NCI-H1092 treated with DMSO at 0.1 percent for 48 hours (cell line): ENCODE measurements around the gene PCGF2.

ENCODE experiments used
- DNase-seq: peaks from one replicate; lab custom pipeline; 2025; lab: John Stamatoyannopoulos, UW

The PCGF2 gene

DNA sequence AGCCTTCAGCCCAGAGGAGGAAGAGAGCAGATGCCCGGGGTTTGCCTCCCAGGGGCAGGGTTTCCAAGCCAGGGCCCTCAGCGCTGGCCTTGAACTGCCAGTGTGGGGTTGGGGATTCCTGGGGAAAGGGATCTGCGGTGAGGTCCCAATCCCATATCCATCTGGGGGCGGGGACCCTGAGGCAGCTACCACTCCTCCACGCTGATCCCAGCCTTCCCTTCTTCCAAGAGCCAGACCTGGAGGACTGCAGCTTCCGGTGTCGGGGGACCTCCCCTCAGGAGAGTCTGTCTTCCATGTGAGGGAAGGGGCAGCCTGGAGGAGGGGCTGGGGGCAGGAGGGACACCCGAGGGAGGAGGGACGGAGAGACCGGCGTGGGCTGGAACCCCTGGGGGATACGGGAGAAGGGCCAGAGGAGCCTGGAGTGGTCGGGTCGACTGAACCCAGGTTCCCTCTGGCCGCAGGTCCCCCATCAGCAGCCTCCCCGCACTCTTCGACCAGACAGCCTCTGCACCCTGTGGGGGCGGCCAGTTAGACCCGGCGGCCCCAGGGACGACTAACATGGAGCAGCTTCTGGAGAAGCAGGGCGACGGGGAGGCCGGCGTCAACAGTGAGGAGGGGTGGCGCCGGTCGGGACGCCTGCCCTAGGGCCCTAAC lies 28.7 kb downstream of the PCGF2 start:
- no peak for DNase-seq

DNA sequence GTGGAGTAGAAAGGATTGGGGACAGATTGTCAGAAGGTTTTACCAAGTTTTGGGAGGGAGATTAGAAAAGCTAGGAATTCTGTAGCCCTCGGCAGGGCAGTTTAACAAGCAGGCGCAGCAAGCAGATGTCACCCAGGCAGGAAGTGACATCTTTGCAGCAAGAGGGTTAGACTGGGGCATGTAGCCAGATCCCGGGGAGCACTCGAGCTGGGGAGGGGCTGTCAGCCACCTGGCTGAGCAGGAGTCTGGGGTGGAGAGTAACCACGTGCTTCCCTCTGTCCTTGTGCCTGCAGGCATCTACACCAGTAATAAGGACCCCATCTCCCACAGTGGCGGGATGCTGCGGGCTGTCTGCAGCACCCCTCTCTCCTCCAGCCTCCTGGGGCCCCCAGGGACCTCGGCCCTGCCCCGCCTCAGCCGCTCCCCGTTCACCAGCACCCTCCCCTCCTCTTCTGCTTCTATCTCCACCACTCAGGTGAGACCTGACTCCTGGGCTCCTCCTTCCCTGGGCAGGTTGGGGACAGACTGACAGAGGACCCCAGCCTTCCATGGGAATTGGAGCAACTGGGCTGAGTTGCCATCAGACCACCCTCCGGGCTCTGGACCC lies 30.9 kb downstream of the PCGF2 start:
- no peak for DNase-seq

- no peak for DNase-seq
Measured at GRCh38 chr17:38716368-38717005, 31.6 kb downstream of the PCGF2 start.

DNA sequence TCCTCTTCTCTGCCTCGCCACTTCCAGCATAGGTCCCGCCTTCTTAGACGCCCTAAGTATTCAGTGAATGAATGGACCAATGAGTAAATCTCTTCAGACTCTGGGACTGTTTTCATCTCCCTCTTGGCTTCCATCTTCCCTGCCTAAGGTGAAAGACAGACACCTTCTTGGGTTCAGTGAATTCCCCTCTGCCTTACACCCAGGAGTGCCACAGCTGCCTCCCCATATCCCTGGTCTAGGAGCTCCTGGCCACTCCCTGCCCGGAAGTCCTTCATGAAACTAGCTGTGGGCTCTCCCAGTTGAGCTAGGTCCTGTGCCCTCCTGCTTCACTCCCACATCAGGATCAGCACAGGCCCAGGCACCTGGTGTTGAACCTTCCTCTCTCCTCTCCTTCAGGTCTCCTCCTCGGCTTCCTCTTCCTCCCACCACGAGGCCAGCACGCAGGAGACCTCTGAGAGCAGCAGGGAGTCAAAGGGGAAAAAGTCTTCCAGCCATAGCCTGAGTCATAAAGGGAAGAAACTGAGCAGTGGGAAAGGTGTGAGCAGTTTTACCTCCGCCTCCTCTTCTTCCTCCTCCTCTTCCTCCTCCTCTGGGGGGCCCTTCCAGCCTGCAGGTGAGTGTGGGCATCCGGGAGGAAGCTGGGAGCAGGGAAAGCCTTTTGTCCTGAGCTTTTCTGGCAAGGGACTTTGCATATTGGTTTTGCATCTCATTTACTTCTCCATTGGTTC lies 32.8 kb downstream of the PCGF2 start:
- no peak for DNase-seq

- DNase-seq, result no peak
Measured at GRCh38 chr17:38713456-38714075, 34.6 kb downstream of the PCGF2 start.

GRCh38 chr17:38712593-38712992 lies 35.5 kb downstream of the PCGF2 start:
- DNase-seq, result no peak

DNA sequence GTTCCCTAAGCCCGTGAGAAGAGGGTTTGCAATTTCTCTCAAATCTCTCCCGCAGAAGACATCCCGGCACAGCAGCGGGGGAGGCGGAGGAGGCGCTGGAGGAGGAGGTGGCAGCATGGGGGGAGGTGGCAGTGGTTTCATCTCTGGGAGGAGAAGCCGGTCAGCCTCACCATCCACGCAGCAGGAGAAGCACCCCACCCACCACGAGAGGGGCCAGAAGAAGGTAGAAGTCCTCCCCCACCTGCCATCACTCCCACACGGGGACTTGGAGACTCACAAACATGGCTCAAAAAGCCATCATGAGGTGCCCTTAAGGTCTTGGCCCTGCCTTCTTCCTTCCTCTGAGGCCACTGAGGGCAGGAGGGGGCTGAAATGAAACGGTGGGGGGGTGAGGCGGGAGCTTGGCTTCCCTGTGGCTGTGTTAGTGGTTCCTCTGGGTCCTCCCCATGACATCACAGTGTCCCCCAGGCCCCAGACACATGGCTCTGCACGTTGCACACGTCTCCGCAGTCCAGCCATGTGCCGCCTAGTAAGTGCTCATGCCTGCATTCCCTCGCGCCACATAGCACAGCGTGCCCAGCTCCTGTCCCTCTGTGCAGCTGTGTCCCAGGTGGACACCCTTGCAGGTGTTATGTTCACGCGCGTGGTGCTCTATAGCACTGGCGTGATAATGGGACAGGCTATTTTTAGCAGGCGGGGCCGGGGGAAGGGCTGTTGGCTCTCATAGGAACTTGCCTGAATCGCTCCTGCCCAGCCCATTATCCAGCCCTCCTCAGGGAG lies 36.2 kb downstream of the PCGF2 start:
- DNase-seq, result no peak

- DNase-seq, result no peak
Measured at GRCh38 chr17:38710985-38711384, 37.2 kb downstream of the PCGF2 start.

DNA sequence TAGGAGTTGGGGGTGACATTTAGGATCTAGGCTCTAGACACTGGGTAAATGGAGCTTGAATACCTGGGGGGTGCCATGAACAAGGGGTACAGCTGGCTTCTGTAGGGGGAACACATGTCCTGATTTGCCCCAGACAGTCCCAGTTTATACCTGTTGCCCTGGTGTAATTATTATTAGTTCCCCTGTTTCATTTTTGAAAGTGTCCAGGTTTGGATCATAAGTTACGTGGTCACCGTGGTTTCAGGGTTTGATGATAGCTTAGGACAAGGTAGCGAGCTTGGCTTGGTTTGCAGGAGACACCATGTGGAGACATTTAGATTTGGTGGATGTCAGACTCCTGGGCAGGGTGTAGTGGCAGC lies 37.6 kb downstream of the PCGF2 start:
- no peak for DNase-seq

DNA sequence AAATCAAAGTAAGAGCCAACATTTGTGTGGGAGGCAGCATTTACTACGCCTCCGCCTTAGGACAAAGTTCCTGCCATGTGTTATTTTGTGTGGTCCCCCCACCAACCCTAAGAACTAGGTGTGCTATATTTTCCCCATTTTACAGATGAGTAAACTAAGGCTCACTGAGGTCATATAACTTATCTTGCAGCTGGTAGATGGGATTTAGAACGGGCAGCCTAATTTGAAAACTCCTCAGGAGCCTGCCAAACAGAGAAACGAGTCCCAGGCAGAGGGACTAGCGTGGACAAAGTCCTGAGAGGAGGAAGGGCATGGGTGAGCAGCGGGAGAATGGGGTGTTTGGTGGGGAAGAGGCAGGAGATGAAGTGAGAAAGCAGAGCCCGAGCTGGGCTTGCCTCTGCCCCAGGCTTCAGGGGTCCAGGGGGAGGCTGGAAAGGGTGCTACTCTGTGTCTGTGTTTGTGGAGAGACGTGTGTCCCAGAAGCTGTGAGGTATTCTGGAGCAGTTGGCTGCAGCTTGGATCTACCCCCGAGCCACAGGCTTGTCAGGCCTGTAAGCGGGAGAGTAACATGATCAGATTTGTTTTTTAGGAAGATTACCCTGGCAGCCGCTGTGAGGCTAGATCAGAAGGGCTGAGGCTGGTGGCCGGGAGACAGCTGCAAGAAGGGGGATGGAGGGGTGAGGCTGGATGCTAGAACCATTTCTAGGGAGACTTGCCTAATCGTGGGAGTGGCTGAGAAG lies 38.1 kb downstream of the PCGF2 start:
- no peak for DNase-seq

DNA sequence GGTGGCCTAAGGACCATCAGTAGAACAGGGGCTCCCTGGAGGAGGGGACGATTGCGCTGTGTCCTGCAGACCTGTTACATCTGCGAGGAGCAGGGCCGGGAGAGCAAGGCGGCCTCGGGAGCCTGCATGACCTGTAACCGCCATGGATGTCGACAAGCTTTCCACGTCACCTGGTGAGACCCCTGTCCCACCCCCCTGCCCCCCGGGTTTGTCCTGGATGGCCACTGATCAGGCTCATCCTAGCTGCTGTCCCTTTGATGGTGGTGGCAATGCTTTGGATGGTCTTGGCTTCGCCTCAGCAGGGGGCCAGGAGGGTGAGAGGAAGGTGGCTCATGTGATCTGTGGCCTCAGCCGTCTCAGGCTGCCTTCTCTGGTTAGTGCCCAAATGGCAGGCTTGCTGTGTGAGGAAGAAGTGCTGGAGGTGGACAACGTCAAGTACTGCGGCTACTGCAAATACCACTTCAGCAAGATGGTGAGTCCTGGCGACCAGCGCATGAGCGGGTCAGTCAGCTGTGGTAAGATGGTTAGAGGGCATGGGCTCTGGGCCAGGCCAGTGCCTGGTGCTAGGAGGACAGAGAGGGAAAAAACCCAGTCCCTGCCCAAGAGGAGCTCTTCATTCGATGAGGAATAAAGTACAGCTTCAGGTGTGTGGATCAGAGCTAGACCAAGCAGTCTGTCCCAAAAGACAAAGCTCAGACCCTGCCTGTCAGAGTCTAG lies 38.9 kb downstream of the PCGF2 start:
- DNase-seq, result no peak

- no peak for DNase-seq
Measured at GRCh38 chr17:38707678-38708351, 40.3 kb downstream of the PCGF2 start.

DNA sequence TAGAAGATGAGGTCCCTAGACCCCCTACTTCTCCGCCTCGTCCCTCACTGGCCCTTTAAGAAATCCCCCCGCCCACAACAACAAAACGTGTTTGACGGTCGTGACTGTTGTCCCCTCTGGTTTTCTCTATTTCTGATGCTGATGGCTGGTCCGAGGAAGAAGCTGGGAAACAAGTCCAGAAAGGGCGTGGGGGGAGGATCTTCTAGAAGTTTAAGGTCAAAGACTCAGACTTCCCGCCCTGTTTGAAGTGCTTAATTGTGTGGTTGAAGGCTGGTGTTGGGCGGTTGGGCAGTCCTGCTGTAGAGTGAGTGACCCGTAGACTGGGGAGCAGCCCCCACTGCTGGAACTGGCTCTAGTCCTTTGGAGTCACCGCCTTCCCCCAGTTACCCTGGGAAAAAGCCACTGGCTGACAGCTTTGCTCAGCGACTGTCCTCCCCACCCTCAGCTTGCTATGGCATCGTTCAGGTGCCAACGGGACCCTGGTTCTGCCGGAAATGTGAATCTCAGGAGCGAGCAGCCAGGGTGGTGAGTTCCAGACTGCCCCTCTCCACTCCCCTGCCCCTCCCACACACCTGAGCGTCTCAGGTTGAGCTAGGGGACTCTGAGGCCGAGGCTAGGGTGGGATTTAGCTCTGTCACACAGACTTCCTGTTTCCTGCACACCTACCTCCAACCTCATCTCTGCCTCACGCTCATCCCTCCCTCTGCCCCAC lies 41.5 kb downstream of the PCGF2 start:
- no peak for DNase-seq

GRCh38 chr17:38705803-38706504 lies 42.2 kb downstream of the PCGF2 start:
- DNase-seq, result no peak

- no peak for DNase-seq
Measured at GRCh38 chr17:38705523-38705802, 42.7 kb downstream of the PCGF2 start.

GRCh38 chr17:38704606-38705522 lies 43.3 kb downstream of the PCGF2 start, which contains the start of gene MLLT6:
Gene MLLT6 (plus strand): TSS chr17:38705273. CDS start chr17:38705633, 360 bp downstream.
- DNase-seq, result peak; percentile 75
